ENCODE results near the gene XPO4. TPM values are rescaled to one million over a fixed set of nuclear protein-coding genes. Genes with fewer than 3 reads are reported as not detected.

XPO4 gene
- total and polyA plus RNA-seq, 2 of the 13 experiments (the other 11 are each of a cell fraction or from before 2014, with no cell fraction given): 8.4 to 24.8 TPM

- peak; percentile 89 for TF ChIP-seq KDM5A (IDR thresholded peaks at IDR 0.05; ENCODE audit: borderline replicate concordance, low read length)
- TF ChIP-seq SATB2 (CRISPR knock-in tag; IDR thresholded peaks at IDR 0.05): no peak
- no peak for TF ChIP-seq SYNCRIP (IDR thresholded peaks at IDR 0.05; ENCODE audit: insufficient read depth, low read depth, low read length)
- TF ChIP-seq ZFP41 (CRISPR knock-in tag; IDR thresholded peaks at IDR 0.05; ENCODE audit: borderline replicate concordance): no peak
- no peak for TF ChIP-seq TCF7L2 (IDR thresholded peaks at IDR 0.05; ENCODE audit: low read depth, low read length)
- TF ChIP-seq EEA1 (CRISPR knock-in tag; IDR thresholded peaks at IDR 0.05; ENCODE audit: borderline replicate concordance): no peak; the same call in 1 of the 2 replicates
- no peak for TF ChIP-seq ZNF619 (CRISPR knock-in tag; IDR thresholded peaks at IDR 0.05)
- TF ChIP-seq ZNF784 (CRISPR knock-in tag; IDR thresholded peaks at IDR 0.05; ENCODE audit: borderline replicate concordance): no peak
- TF ChIP-seq TARDBP (CRISPR knock-in tag; IDR thresholded peaks at IDR 0.05): no peak; the same call in 1 of the 2 replicates
- no peak for TF ChIP-seq NKX3-1 (CRISPR knock-in tag; IDR thresholded peaks at IDR 0.05)
- TF ChIP-seq IKZF4 (CRISPR knock-in tag; IDR thresholded peaks at IDR 0.05; ENCODE audit: borderline replicate concordance, low read depth, not compliant biosample characterization): peak; percentile 51
- TF ChIP-seq ZNF850 (CRISPR knock-in tag; conservative IDR thresholded peaks at IDR 0.05): no peak
- TF ChIP-seq AGO1 (IDR thresholded peaks at IDR 0.05; ENCODE audit: low read depth, low read length, poor library complexity, severe bottlenecking): no peak
- no peak for TF ChIP-seq ZNF282 (IDR thresholded peaks at IDR 0.05; ENCODE audit: partially characterized antibody)
- TF ChIP-seq PCBP2 (optimal IDR thresholded peaks at IDR 0.05; ENCODE audit: low read depth, low read length, poor library complexity, severe bottlenecking): no peak
- no peak for TF ChIP-seq ELF4 (CRISPR knock-in tag; IDR thresholded peaks at IDR 0.05; ENCODE audit: borderline replicate concordance)
- no peak for TF ChIP-seq TERF1 (CRISPR knock-in tag; IDR thresholded peaks at IDR 0.05)
- peak; percentile 82 for TF ChIP-seq ATF1 (CRISPR knock-in tag; IDR thresholded peaks at IDR 0.05)
- TF ChIP-seq ZBTB44 (CRISPR knock-in tag; IDR thresholded peaks at IDR 0.05): no peak
- TF ChIP-seq ZNF33B (CRISPR knock-in tag; IDR thresholded peaks at IDR 0.05): no peak
- TF ChIP-seq CBX5 (CRISPR knock-in tag; IDR thresholded peaks at IDR 0.05; ENCODE audit: borderline replicate concordance): no peak
- TF ChIP-seq ZNF441 (CRISPR knock-in tag; IDR thresholded peaks at IDR 0.05; ENCODE audit: borderline replicate concordance): no peak
- no peak for TF ChIP-seq KLF12 (CRISPR knock-in tag; IDR thresholded peaks at IDR 0.05; ENCODE audit: borderline replicate concordance)
- TF ChIP-seq ZNF550 (CRISPR knock-in tag; IDR thresholded peaks at IDR 0.05; ENCODE audit: borderline replicate concordance): no peak
- peak; percentile 86 for TF ChIP-seq NCOA1 (CRISPR knock-in tag; IDR thresholded peaks at IDR 0.05)
- TF ChIP-seq ELF3 (CRISPR knock-in tag; IDR thresholded peaks at IDR 0.05): no peak
- no peak for TF ChIP-seq HOXD1 (CRISPR knock-in tag; IDR thresholded peaks at IDR 0.05)
- TF ChIP-seq ZNF335 (CRISPR knock-in tag; IDR thresholded peaks at IDR 0.05): no peak
- TF ChIP-seq SIN3A (IDR thresholded peaks at IDR 0.05; ENCODE audit: borderline replicate concordance, low read depth, low read length): peak; percentile 72; the same call in 1 of the 2 replicates
Observed at GRCh38 chr13:20902438-20903163, at the start of gene XPO4 (continued).

Data from HepG2 (cell line).